ENCODE measurements around the gene STOM.

Gene STOM

DNA sequence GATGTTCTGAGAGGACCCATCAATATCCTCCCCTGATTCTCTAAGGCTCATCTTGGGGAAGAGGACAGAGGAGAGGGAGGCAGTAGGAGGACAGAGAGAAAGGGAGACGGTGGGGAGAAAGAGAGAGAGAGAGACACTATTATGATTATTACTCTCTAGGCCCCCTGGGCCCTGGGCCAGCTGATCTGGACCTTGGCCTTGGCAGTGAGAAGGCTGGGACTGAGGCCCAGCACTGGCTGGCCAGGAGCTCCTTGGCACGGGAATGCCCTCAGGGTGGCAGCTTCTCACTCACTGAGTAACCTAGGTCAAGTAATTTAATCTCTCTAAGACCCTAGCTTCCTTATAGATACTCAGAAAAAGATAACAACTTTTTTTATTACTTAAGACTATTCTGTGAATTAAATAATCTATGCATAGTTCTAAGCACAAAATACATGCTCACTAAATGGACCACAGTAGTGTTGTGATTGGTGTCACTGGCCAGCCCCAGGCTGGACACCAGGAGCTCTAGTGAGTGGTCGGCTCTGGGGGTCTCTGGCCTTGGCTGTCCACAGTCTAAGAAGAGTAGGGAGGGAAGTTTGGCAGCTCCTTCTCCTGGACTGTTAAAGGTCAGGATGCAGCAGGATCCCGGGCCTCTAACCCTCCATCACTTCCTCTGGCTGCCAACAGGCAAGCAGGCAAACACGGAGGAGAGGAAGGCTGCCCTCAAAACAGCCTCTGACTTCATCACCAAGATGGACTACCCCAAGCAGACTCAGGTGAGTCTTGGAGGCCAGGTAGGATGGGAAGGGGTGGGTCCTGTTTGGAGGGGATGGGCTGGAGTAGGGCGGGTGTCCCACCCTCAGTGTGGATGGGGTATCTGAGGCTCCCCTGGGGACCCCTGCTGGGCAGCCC, 52.1 kb downstream of the STOM start:
- Histone ChIP-seq H3K27me3 (ENCODE audit: control insufficient read depth in 5 of 5, insufficient read depth in 4 of 5, low read length in 5 of 5) (no peaks in the 10 kb centered on the region), H3K36me3 (ENCODE audit: control insufficient read depth in 5 of 5, insufficient read depth in 5 of 5, low read length in 5 of 5) (peaks cover 19 to 95% (median 83%) of the 10 kb centered on the region in 5 donors), H3K27ac (ENCODE audit: low read depth, low read length) (peak overlapping the region; percentile 86), H3K4me3 (ENCODE audit: low read depth in 1 of 5, low read length in 5 of 5) (no peak overlapping the region), H3K4me1 (ENCODE audit: control insufficient read depth in 5 of 5, insufficient read depth in 5 of 5, low read length in 5 of 5) (peaks cover 11 to 86% (median 73%) of the 10 kb centered on the region in 5 donors), H3K9me3 (ENCODE audit: control insufficient read depth in 5 of 5, low read length in 5 of 5) (no peaks in the 10 kb centered on the region), H3K9ac (ENCODE audit: low read length in 5 of 5) (peak overlapping the region in 2 of 5 donors; percentile 24 to 44)

DNA sequence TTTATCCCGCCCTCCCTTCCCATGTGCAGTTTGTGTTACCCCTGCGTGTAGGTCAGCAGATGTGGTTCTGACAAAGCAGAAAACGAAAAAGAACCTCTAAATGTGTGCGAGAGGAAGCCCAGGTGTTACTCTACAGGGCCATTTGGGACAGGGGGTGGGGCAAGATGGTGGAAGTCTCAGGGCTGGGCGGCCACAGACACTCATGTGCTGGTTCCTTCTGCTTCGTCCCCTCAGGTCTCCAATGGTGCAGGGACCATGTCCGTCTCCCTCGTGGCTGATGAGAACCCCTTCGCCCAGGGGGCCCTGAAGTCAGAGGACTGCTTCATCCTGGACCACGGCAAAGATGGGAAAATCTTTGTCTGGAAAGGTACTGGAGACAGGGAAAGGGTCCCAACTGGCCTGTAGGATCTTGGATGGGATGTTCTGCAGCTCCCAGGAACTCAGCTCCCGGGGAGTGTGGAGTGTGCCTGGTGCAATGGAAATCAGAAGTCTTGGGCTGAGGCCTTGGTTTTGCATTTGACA, 53.1 kb downstream of the STOM start:
- H3K27ac ChIP-seq (ENCODE audit: low read depth, low read length) = peak overlapping the region; percentile 86
- H3K9me3 ChIP-seq (ENCODE audit: control insufficient read depth in 5 of 5, low read length in 5 of 5) = no peaks in the 10 kb centered on the region
- H3K4me1 ChIP-seq (ENCODE audit: control insufficient read depth in 5 of 5, insufficient read depth in 5 of 5, low read length in 5 of 5) = peaks cover 10 to 79% (median 65%) of the 10 kb centered on the region in 5 donors
- H3K4me3 ChIP-seq (ENCODE audit: low read depth in 1 of 5, low read length in 5 of 5) = peak overlapping the region in 1 of 5 donors; percentile 1
- H3K9ac ChIP-seq (ENCODE audit: low read length in 5 of 5) = peak overlapping the region in 1 of 5 donors; percentile 25
- H3K27me3 ChIP-seq (ENCODE audit: control insufficient read depth in 5 of 5, insufficient read depth in 4 of 5, low read length in 5 of 5) = no peaks in the 10 kb centered on the region
- H3K36me3 ChIP-seq (ENCODE audit: control insufficient read depth in 5 of 5, insufficient read depth in 5 of 5, low read length in 5 of 5) = peaks cover 15 to 95% (median 83%) of the 10 kb centered on the region in 5 donors

DNA sequence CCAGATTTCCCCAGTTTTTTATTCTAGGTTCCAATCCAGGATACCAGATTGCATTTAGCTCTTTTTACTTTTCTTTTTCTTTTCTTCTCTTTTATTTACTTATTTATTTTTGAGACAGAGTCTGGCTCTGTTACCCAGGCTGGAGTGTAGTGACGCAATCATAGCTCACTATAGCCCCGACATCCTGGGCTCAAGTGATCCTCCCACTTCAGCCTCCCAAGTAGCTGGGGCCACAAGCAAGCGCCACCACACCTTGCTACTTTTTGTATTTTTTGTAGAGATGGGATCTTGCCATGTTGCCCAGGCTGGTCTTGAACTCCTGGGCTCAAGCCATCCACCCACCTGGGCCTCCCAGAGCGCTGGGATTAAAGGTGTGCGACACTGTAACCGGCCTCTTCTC, 53.7 kb downstream of the STOM start:
- Histone ChIP-seq H3K9me3 (ENCODE audit: control insufficient read depth in 5 of 5, low read length in 5 of 5) (no peaks in the 10 kb centered on the region), H3K36me3 (ENCODE audit: control insufficient read depth in 5 of 5, insufficient read depth in 5 of 5, low read length in 5 of 5) (peaks cover 19 to 95% (median 86%) of the 10 kb centered on the region in 5 donors), H3K9ac (ENCODE audit: low read length in 5 of 5) (no peak overlapping the region), H3K27me3 (ENCODE audit: control insufficient read depth in 5 of 5, insufficient read depth in 4 of 5, low read length in 5 of 5) (no peaks in the 10 kb centered on the region), H3K4me1 (ENCODE audit: control insufficient read depth in 5 of 5, insufficient read depth in 5 of 5, low read length in 5 of 5) (peaks cover 10 to 82% (median 64%) of the 10 kb centered on the region in 5 donors), H3K4me3 (ENCODE audit: low read depth in 1 of 5, low read length in 5 of 5) (no peak overlapping the region), H3K27ac (ENCODE audit: low read depth, low read length) (peak overlapping the region; percentile 86)

DNA sequence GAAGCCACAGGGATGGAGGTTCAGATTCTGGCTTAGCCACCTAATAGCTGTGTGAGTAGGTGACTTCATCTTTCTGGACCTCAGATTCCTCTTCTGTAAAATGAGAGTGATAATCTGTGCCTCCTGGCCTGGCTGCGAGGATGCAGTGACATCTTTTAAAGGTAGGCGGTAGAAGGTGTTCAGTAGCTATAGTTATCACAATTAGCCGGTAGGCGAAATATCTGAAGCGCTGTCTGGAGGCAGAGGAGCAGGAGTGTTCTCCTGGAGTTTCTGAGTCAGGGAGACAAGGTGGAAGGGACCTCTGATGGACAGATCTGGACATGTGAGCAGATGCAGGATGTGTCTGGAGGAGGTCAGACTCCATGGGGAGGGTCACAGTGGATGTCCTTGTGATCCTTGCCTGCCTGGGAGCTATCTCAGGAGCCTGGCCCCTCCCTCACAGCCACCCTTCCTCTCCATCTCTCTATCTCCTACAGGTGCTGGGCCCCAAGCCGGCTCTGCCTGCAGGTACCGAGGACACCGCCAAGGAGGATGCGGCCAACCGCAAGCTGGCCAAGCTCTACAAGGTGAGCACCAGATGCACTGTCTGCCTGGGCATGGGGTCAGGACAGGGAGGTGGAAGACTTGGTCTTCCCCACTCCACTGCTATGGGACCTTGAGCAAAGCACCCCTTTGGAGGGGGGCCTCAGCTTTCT, 56.4 kb downstream of the STOM start:
- Histone ChIP-seq H3K4me1 (ENCODE audit: control insufficient read depth in 5 of 5, insufficient read depth in 5 of 5, low read length in 5 of 5) (peaks cover 14 to 83% (median 52%) of the 10 kb centered on the region in 5 donors), H3K27me3 (ENCODE audit: control insufficient read depth in 5 of 5, insufficient read depth in 4 of 5, low read length in 5 of 5) (no peaks in the 10 kb centered on the region), H3K4me3 (ENCODE audit: low read depth in 1 of 5, low read length in 5 of 5) (no peak overlapping the region), H3K9ac (ENCODE audit: low read length in 5 of 5) (no peak overlapping the region), H3K9me3 (ENCODE audit: control insufficient read depth in 5 of 5, low read length in 5 of 5) (no peaks in the 10 kb centered on the region), H3K36me3 (ENCODE audit: control insufficient read depth in 5 of 5, insufficient read depth in 5 of 5, low read length in 5 of 5) (peaks cover 24 to 97% (median 94%) of the 10 kb centered on the region in 5 donors), H3K27ac (ENCODE audit: low read depth, low read length) (peak overlapping the region; percentile 12)

DNA sequence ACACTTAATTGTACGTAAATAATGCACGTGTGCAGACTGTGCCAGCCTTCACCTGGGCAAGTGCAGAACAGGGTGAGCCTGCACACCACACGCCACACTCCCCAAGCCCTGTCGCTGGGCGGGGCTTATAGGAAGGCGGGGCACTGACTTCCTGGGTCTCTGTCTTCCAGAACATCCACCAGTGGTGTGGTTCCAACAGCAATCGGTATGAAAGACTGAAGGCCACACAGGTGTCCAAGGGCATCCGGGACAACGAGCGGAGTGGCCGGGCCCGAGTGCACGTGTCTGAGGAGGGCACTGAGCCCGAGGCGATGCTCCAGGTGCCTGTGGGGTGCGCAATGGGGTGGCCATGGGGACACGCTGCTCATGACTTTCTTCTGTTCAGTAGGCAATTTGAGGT, 57.9 kb downstream of the STOM start:
- peaks cover 9 to 81% (median 52%) of the 10 kb centered on the region in 5 donors for H3K4me1 ChIP-seq (ENCODE audit: control insufficient read depth in 5 of 5, insufficient read depth in 5 of 5, low read length in 5 of 5)
- no peaks in the 10 kb centered on the region for H3K9me3 ChIP-seq (ENCODE audit: control insufficient read depth in 5 of 5, low read length in 5 of 5)
- peaks cover 20 to 97% (median 93%) of the 10 kb centered on the region in 5 donors for H3K36me3 ChIP-seq (ENCODE audit: control insufficient read depth in 5 of 5, insufficient read depth in 5 of 5, low read length in 5 of 5)
- H3K27me3 ChIP-seq (ENCODE audit: control insufficient read depth in 5 of 5, insufficient read depth in 4 of 5, low read length in 5 of 5) = no peaks in the 10 kb centered on the region
- no peak overlapping the region for H3K4me3 ChIP-seq (ENCODE audit: low read depth in 1 of 5, low read length in 5 of 5)
- no peak overlapping the region for H3K9ac ChIP-seq (ENCODE audit: low read length in 5 of 5)
- H3K27ac ChIP-seq (ENCODE audit: low read depth, low read length) = no peak overlapping the region

DNA sequence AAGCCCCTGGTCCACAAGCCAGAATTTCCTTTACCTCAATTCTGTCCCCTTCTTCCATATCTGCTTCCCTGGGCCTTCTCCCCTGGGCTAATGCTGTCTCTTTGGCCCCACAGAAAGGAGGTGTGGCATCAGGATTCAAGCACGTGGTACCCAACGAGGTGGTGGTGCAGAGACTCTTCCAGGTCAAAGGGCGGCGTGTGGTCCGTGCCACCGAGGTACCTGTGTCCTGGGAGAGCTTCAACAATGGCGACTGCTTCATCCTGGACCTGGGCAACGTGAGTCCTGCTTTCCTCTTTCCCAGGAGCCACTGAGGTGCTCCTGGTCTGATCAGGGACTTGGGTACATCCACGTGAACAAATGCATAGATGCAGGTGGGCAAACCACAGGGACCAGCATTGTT, 59.5 kb downstream of the STOM start:
- Histone ChIP-seq H3K27me3 (ENCODE audit: control insufficient read depth in 5 of 5, insufficient read depth in 4 of 5, low read length in 5 of 5) (no peaks in the 10 kb centered on the region), H3K4me3 (ENCODE audit: low read depth in 1 of 5, low read length in 5 of 5) (no peak overlapping the region), H3K9ac (ENCODE audit: low read length in 5 of 5) (peak overlapping the region in 1 of 5 donors; percentile 50), H3K9me3 (ENCODE audit: control insufficient read depth in 5 of 5, low read length in 5 of 5) (no peaks in the 10 kb centered on the region), H3K4me1 (ENCODE audit: control insufficient read depth in 5 of 5, insufficient read depth in 5 of 5, low read length in 5 of 5) (peaks cover 7 to 73% (median 52%) of the 10 kb centered on the region in 5 donors), H3K27ac (ENCODE audit: low read depth, low read length) (no peak overlapping the region), H3K36me3 (ENCODE audit: control insufficient read depth in 5 of 5, insufficient read depth in 5 of 5, low read length in 5 of 5) (peaks cover 21 to 94% (median 86%) of the 10 kb centered on the region in 5 donors)

DNA sequence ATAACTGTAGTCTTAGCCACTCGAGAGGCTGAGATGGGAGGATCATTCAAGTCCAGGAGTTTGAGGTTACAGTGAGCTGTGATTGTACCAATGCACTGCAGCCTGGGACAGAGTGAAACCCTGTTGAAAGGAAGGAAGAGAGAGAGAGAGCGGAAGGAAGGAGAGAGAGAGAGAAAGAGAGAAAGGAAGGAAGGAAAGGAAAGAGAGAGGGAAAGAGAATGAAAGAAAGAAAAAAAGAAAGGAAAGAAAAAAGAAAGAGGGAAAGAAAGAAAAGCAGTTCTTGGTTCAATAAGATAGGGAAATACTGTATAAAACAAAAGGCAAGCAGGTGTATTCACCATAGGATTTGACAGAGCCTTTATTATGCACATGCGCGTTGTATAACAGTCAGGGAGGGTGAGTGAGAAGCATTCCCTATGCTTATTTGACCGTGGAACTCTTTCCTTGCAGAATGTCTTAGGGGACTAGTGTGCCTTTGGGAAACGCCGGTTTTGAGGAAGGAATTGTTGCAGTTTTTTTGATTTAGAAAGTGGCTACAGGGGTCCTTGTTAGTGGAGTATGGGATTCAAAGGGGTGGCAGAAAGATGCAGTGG, 60.1 kb downstream of the STOM start:
- Histone ChIP-seq H3K4me1 (ENCODE audit: control insufficient read depth in 5 of 5, insufficient read depth in 5 of 5, low read length in 5 of 5) (peaks cover 12 to 74% (median 59%) of the 10 kb centered on the region in 5 donors), H3K36me3 (ENCODE audit: control insufficient read depth in 5 of 5, insufficient read depth in 5 of 5, low read length in 5 of 5) (peaks cover 24 to 96% (median 87%) of the 10 kb centered on the region in 5 donors)

DNA sequence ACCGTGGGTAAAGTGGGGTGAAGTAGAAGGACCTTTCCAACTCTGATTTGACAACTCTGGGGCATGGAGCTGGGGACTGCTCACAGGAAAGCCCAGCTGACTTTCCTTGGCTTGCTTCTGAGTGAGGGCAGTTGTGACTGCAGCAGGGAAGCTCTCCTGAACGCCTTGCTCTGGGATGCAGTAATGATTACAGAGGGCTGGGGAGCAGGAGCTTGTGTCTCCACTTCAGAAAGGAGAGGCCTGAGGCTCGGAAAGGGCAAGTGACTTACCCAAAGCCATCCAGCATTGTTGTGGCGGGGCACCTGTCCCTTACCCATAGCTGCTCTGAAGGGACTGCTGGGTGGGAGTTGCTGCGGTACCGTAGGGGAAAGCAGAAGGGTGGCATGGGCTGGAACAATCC, 60.9 kb downstream of the STOM start:
- Histone ChIP-seq H3K27ac (ENCODE audit: low read depth, low read length) (peak overlapping the region; percentile 60), H3K4me3 (ENCODE audit: low read depth in 1 of 5, low read length in 5 of 5) (no peak overlapping the region), H3K36me3 (ENCODE audit: control insufficient read depth in 5 of 5, insufficient read depth in 5 of 5, low read length in 5 of 5) (peaks cover 22 to 97% (median 87%) of the 10 kb centered on the region in 5 donors), H3K27me3 (ENCODE audit: control insufficient read depth in 5 of 5, insufficient read depth in 4 of 5, low read length in 5 of 5) (no peaks in the 10 kb centered on the region), H3K9ac (ENCODE audit: low read length in 5 of 5) (no peak overlapping the region), H3K9me3 (ENCODE audit: control insufficient read depth in 5 of 5, low read length in 5 of 5) (no peaks in the 10 kb centered on the region), H3K4me1 (ENCODE audit: control insufficient read depth in 5 of 5, insufficient read depth in 5 of 5, low read length in 5 of 5) (peaks cover 16 to 74% (median 66%) of the 10 kb centered on the region in 5 donors)

More for the DNA sequence above, 60.1 kb downstream of the STOM start:
- peak overlapping the region; percentile 48 for H3K27ac ChIP-seq (ENCODE audit: low read depth, low read length)
- H3K4me3 ChIP-seq (ENCODE audit: low read depth in 1 of 5, low read length in 5 of 5) = no peak overlapping the region
- H3K9ac ChIP-seq (ENCODE audit: low read length in 5 of 5) = no peak overlapping the region
- no peaks in the 10 kb centered on the region for H3K27me3 ChIP-seq (ENCODE audit: control insufficient read depth in 5 of 5, insufficient read depth in 4 of 5, low read length in 5 of 5)
- H3K9me3 ChIP-seq (ENCODE audit: control insufficient read depth in 5 of 5, low read length in 5 of 5) = no peaks in the 10 kb centered on the region

DNA sequence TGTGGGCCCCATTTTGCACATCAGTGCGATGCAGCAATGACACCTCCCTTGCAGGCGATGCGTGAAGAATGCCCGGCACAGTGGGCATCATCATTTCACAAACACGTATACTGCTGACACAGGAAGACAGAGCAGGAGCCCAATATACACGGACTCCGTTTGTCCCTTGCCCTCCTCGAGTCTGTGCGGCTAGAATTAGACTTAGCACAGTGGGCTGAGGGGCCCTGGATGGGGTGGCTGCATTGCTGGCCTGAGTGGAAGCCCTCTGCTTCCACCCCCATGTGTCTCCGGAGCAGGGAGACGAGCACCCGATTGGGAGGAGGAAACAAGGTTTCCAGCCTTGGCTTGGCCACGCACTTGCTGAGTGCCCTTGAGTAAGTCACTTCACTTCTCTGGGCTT, 61.3 kb downstream of the STOM start:
- Histone ChIP-seq H3K9me3 (ENCODE audit: control insufficient read depth in 5 of 5, low read length in 5 of 5) (no peaks in the 10 kb centered on the region), H3K27ac (ENCODE audit: low read depth, low read length) (peak overlapping the region; percentile 60), H3K9ac (ENCODE audit: low read length in 5 of 5) (no peak overlapping the region), H3K27me3 (ENCODE audit: control insufficient read depth in 5 of 5, insufficient read depth in 4 of 5, low read length in 5 of 5) (no peaks in the 10 kb centered on the region), H3K4me3 (ENCODE audit: low read depth in 1 of 5, low read length in 5 of 5) (no peak overlapping the region), H3K36me3 (ENCODE audit: control insufficient read depth in 5 of 5, insufficient read depth in 5 of 5, low read length in 5 of 5) (peaks cover 19 to 97% (median 87%) of the 10 kb centered on the region in 5 donors), H3K4me1 (ENCODE audit: control insufficient read depth in 5 of 5, insufficient read depth in 5 of 5, low read length in 5 of 5) (peaks cover 19 to 74% (median 68%) of the 10 kb centered on the region in 5 donors)

Measured in subcutaneous abdominal adipose tissue (tissue), 5 donors.